ENCODE data around the gene PITPNB.

Gene PITPNB

GRCh38 chr22:27878541-27878940 is 40.5 kb downstream of the PITPNB start:
- no peak for DNase-seq

GRCh38 chr22:27877501-27877900 is 41.6 kb downstream of the PITPNB start:
- peak; percentile 33 for DNase-seq

GRCh38 chr22:27876684-27877083 is 42.4 kb downstream of the PITPNB start:
- DNase-seq, result peak; percentile 86

- no peak for DNase-seq
These were observed 43.1 kb downstream of the PITPNB start for GRCh38 chr22:27875951-27876350.

DNA sequence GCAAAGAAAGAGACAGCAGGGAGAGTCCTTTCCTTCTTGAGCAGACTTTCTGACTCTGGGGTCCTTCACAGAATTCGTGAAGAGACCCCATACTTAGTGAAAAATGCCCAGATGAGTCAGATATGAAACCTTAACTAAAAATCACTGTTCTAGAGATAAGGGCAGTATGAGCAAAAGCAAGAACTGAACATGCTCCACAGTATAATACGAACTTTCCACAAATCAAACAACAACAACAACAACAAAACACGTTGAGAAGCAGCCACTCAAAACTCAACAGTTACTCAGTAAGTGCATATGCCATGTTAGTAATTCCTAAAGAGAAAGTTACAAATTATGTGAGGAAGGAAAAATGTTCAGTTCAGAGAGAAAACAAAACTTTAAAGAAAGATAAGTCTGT is 44.3 kb downstream of the PITPNB start:
- no peak for DNase-seq

DNA sequence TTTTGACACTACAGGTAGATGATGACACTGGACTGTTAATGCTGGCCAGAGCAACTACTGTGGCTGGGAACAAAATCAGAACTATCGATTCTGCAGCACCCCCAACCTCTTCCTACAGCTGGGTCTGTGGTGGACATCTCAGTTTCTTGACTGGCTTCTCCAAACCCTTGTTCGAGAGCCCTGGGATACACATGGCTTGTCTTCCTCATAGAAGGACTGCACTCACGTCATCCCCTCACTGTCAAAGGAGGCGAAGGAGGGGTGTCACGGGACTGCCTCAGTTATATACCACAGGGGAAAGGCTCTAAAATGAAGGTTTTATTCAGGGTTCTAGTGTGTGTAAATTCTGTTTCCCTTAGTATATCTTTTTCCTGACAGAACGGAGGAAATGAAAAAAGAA is 44.9 kb downstream of the PITPNB start:
- no peak for DNase-seq

DNA sequence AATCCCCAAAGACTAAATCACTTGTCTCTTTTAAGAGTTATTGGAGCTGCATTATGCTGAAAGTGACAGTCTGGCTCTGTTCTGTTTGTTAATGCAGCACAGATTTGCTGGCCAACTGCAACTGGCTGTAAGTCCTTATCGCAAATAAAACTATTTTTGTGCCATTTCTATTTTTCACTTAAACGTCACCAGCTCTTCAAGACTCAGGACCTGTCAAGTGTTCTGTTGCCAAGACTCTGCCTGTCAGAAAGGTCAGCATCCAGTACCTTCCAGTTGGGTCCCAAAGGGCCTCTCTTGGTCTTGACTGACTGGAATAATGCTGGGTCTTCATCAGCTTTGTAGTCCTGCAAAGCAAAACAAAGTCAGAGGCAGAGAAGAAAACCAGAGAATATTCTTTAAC is 45.6 kb downstream of the PITPNB start:
- no peak for DNase-seq

- no peak for DNase-seq
These were observed 46.6 kb downstream of the PITPNB start for GRCh38 chr22:27872488-27872887.

DNA sequence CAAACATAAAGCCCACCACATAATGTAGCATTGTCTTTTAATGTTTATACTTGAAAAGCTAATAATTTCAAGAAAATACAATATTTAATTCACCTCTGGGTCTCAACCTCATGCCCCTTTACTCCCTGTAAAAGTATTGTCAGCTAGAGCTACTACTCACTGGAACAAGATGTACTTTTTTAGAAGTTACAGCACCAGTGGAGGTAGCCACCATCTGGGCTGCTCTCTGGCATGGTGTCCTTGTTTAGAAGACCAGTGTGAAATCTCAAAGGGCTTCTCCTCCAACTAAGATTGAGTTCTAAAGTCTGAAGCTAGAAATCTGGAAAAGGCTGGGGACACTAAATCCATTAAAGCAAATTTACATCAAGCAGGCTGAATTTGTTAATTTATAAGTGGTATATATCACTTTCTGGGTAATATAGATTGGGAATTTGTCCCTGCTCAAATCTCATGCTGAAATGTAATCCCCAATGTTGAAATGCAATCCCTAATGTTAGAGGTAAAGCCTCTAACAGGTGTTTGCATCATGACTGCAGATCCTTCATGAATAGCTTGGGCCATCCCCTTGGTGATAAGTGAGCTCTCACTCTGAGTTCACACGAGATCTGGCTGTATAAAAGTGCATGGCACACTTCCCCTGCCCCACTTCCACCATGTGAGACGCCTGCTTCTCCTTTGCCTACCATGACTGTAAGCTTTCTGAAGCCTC is 47.6 kb downstream of the PITPNB start:
- no peak for DNase-seq

DNA sequence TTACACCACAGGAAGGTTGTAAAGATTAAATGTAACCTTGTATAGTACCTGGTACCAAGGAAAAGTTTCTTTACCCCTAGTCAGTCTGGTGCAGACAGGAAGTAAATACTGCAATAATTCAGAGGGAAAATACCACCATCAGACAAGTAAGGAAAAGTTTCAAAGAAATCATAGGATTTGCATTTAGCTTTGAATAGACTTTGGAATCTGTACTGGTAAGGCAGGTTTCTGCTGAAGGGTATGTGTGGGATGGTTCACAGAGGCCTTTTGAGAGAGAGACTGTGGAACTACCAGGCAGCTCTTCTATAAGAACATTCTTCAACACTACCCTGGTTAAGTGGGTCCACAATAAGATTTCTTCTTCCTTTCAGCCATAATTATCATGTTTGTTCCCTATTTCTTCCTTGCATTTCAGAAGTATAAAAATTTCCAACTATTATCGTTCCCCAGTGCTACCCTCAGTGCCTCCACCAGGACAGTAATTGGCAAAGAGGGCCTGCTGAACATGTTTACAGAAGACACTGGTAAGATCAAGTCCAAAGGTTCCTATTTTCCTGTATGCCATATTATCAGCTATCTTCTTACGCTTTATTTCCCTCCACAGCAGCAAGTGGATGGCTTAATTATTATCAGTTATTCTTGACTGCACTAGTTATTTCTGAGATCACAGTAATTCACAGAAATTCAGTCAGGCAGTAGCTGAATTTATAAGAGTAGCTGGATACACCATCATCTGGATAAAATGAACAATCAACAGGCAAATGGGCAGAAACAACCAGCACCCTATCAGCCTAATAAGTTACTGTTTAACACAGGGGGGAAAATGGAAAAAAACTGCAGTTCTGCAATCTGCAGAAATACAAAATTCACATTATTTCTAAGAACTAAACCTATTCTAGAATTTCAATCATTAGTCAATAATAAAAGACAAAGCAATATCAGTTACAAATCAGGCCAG is 48.5 kb downstream of the PITPNB start:
- DNase-seq, result no peak

DNA sequence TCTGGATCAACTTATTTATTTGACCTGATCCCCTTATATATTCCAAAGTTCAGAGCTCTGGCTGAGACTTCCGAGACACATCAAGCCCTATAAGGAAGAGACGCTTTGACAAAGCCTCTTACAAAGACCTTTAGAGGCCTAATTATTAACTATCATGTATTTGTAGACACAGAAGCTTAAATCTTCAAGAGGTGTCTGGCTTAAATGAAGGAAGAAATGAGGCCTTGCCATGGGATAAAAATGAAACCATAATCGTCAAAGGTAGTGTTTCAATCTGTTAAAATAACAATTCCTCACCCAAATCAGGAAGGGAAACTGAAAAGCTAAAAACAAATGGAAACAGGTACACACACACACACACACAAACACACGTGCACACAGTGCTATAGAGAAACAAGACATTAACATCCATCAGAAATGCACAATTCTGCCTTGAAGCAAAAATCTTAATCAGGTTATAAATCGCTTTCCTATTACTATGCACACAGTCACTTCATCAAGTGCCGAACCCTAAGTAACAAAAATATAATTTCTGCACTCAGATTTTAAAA is 50.2 kb downstream of the PITPNB start:
- no peak for DNase-seq

GRCh38 chr22:27867953-27868731 is 50.9 kb downstream of the PITPNB start:
- no peak for DNase-seq

- no peak for DNase-seq
These were observed 51.7 kb downstream of the PITPNB start for GRCh38 chr22:27867085-27867952.

DNA sequence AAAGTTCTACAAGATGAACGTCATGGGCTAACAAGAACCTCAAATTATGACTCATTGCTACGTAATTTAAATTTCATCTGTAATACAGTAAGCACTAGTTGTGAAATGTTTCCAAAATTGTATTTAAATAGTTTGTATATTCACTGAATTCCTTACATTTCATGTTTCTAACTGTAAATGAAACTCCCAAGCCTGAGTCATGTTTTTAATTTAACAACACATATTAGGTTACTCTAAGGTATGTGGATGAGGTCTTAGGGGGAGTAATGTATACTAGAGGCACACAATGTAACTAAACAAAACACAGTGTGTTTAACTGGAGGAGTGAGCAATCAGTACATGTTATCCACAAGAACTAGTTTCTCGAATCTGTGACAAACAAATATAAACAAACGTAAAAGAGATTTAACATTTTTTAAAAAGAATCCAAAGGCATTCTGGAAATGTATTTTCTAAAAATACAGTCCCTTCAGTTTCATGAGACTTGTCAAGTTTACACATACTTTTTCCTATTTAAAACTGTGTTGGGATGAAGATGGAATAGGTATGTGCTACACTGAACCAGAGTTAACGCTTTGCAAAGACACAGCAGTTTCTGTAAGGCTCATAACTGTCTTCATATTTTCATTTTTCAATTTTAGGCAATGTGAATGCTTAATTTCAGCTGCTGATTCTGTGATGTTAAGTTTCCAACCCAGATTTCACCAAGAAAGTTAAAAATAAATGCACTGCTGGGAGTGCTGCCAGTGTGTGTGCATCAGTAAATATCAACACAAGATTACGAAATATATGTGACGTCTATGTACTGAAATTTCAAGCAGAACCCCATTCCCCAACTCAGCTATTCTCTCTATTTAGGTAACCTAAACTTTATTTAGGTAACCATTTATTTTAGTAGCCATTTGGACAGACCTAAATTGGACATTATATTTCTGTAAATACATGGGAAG is 52.6 kb downstream of the PITPNB start:
- DNase-seq, result no peak

DNA sequence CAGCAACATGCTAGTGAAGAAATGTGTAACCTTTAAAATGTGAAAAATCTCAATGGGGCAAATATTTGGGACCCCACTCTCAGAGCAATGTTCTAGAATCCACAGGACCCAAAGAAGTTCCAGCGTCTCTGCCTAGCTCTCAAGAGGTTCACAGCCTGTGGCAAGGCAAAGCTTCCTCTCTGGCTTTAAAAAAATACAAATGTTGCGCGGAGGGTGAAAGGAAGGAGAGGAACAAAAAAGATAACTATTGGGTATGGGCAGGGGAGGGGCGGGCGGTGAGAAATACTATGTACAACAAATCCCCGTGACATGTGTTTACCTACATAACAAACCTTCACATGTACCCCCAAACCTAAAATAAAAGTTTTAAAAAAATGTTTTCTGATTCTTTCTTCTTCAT is 53.6 kb downstream of the PITPNB start:
- DNase-seq, result no peak

GRCh38 chr22:27863556-27863955 is 55.5 kb downstream of the PITPNB start:
- no peak for DNase-seq

- no peak for DNase-seq
These were observed 56.1 kb downstream of the PITPNB start for GRCh38 chr22:27863001-27863400.

- DNase-seq, result no peak
These were observed 59.7 kb downstream of the PITPNB start for GRCh38 chr22:27859336-27859735.

DNA sequence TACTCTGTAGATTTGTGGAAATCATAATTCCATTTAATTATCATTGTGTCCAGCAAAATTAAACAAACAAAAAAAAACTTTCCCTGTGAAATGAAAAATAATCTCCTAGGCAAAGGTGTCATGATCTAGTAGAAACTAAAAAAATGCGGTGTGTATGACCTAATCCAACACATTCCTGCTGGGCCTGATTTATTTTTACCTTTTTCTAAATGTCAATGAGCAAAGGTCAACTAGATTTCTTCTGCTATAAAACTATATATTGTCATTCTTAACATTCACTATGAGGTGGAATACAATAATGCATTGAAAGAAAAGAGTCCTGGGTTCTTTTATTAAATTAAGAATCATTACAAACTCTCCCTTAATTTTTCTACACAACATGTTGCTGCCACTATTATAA is 60.4 kb downstream of the PITPNB start:
- DNase-seq, result no peak

DNA sequence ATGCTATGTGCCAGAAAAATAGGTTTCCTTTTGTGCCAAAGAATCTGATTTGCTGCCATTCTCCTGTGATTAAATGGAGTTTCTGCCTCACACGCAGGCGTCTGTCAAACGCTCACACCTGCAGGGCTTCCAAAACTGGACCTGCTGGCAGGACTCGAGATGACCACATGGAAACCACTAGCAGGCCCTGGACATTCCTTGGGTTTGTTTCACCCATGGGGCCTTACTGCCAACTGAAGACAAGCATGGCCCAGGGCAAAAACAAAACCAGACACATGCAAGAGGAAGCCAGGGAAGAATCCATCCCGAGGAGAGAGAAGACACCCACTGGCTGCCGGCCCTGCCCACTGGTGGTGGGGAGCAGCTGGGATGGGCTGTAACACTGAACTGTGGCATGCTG is 61.6 kb downstream of the PITPNB start:
- DNase-seq, result no peak

DNA sequence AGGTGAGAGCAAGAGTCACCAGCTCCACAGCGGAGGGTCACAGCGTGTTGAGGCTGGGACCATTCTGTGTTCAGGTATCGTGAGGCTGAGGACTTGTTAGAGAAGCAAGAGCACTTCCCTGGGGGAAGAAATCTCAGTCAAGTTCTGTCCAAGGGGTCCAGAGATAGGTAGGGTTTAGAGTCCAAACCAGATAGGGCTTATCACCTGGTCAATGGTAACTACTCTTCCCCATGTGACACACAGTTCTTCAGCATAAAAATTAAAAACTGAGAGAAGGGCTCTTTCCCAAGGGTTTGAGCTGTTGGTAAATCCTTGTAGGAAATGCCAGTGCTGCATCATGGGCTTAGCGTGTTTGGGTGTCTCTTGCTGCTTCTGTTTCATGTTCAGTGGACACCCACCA is 62.7 kb downstream of the PITPNB start:
- DNase-seq, result no peak

All from NCI-H1092 treated with DMSO at 0.1 percent for 48 hours (cell line).